OCI-LY1 (cell line): ENCODE measurements around the gene DBNDD1.

ENCODE experiments used
- H2AFZ ChIP-seq: fragments of 200-600 bp; sonication (generic), shearing (Covaris generic); 2 replicates; pipeline ENCODE4 v1.6.0; 2014; ENCODE audit warnings: antibody characterized with exemption, mild to moderate bottlenecking, low read length
- H3F3A ChIP-seq: fragments of 200-600 bp; sonication (generic), shearing (Covaris generic); 2 replicates; pipeline ENCODE4 v1.6.0; 2014; ENCODE audit warnings: mild to moderate bottlenecking, antibody characterized with exemption, low read length, moderate library complexity; ENCODE audit not compliant: insufficient read depth
- H3K27ac ChIP-seq: fragments of 200-600 bp; sonication (generic); 2 replicates; pipeline ENCODE4 v1.5.1; 2014; ENCODE audit warnings: low read length, mixed run types, mild to moderate bottlenecking, low read depth; ENCODE audit not compliant: poor library complexity, severe bottlenecking
- H3K27me3 ChIP-seq: fragments of 200-600 bp; sonication (generic); 2 replicates; pipeline ENCODE4 v1.6.0; 2014; ENCODE audit warnings: antibody characterized with exemption, mild to moderate bottlenecking, low read length, moderate library complexity; ENCODE audit not compliant: insufficient read depth
- H3K36me3 ChIP-seq: fragments of 200-600 bp; sonication (generic); 2 replicates; pipeline ENCODE4 v1.6.1; 2014; ENCODE audit warnings: mild to moderate bottlenecking, antibody characterized with exemption, low read length, moderate library complexity, mixed read lengths; ENCODE audit not compliant: insufficient read depth
- H3K4me1 ChIP-seq: fragments of 200-600 bp; sonication (generic); 2 replicates; pipeline ENCODE4 v1.5.1; 2014; ENCODE audit warnings: mild to moderate bottlenecking, low read length, moderate library complexity; ENCODE audit not compliant: insufficient read depth, severe bottlenecking
- H3K4me2 ChIP-seq: fragments of 200-600 bp; sonication (generic), shearing (Covaris generic); 2 replicates; pipeline ENCODE4 v1.6.1; 2014; ENCODE audit warnings: low read length
- H3K4me3 ChIP-seq: fragments of 200-600 bp; sonication (generic); 2 replicates; pipeline ENCODE4 v1.5.1; 2014; ENCODE audit warnings: low read length, low read depth, mild to moderate bottlenecking, mixed read lengths; ENCODE audit not compliant: poor library complexity, severe bottlenecking
- H3K79me2 ChIP-seq: fragments of 200-600 bp; shearing (Covaris generic); 2 replicates; pipeline ENCODE4 v1.6.1; 2016; ENCODE audit warnings: mixed run types, low read length, mixed read lengths; ENCODE audit not compliant: insufficient read depth
- H3K9ac ChIP-seq: fragments of 200-600 bp; sonication (generic), shearing (Covaris generic); 2 replicates; pipeline ENCODE4 v1.6.1; 2014; ENCODE audit warnings: mild to moderate bottlenecking, low read length, mixed read lengths
- H3K9me2 ChIP-seq: fragments of 200-600 bp; sonication (generic), shearing (Covaris generic); 2 replicates; pipeline ENCODE4 v1.6.1; 2014; ENCODE audit warnings: low read depth, mild to moderate bottlenecking, low read length, mixed read lengths
- H3K9me3 ChIP-seq: fragments of 200-600 bp; shearing (Covaris generic); 2 replicates; pipeline ENCODE4 v1.6.1; 2014; ENCODE audit warnings: low read length, mixed read lengths
- H4K20me1 ChIP-seq: fragments of 200-600 bp; sonication (generic), shearing (Covaris generic); 2 replicates; pipeline ENCODE4 v1.6.0; 2016; ENCODE audit warnings: mild to moderate bottlenecking, low read length; ENCODE audit not compliant: insufficient read depth
- EZH2 ChIP-seq: fragments of 200-600 bp; sonication (generic), shearing (Covaris generic); IDR thresholded peaks from 2 replicates; pipeline ENCODE4 v1.8.0; 2017; ENCODE audit warnings: borderline replicate concordance, mixed run types, mild to moderate bottlenecking, antibody characterized with exemption, low read length, moderate library complexity, mixed read lengths
- TF ChIP-seq, protein P1 (sequence below): fragments of 200-600 bp; sonication (generic), shearing (Covaris generic); IDR thresholded peaks from 2 replicates; pipeline ENCODE4 v1.5.1; 2017; ENCODE audit warnings: mild to moderate bottlenecking, antibody characterized with exemption, low read length, moderate library complexity, mixed read lengths

The DBNDD1 gene

GRCh38 chr16:90011908-90012501, 7.3 kb downstream of the DBNDD1 start:
- Histone ChIP-seq H3K4me2 (no peak overlapping the region), H3K4me3 (no peak overlapping the region), H3K9ac (no peak overlapping the region)

DNA sequence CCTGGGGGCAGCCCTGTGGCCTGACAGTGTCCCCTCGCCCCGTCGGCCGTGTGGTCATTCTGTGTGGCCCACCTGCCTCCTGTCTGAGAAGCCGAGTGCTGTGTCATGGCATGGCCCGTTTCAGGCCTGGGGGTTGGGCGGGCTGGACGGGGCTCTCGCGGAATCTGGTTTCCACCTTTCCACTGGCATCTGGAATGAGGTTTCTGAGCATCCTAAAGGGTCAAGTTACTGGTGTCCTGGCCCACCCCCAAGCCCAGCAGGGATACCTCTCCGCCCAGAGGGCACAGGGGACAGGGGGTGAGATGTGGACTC, 7.8 kb downstream of the DBNDD1 start:
- TF ChIP-seq, protein P1, sequence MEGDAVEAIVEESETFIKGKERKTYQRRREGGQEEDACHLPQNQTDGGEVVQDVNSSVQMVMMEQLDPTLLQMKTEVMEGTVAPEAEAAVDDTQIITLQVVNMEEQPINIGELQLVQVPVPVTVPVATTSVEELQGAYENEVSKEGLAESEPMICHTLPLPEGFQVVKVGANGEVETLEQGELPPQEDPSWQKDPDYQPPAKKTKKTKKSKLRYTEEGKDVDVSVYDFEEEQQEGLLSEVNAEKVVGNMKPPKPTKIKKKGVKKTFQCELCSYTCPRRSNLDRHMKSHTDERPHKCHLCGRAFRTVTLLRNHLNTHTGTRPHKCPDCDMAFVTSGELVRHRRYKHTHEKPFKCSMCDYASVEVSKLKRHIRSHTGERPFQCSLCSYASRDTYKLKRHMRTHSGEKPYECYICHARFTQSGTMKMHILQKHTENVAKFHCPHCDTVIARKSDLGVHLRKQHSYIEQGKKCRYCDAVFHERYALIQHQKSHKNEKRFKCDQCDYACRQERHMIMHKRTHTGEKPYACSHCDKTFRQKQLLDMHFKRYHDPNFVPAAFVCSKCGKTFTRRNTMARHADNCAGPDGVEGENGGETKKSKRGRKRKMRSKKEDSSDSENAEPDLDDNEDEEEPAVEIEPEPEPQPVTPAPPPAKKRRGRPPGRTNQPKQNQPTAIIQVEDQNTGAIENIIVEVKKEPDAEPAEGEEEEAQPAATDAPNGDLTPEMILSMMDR, result no peak
- no peak for TF ChIP-seq EZH2
- no peak overlapping the region for H3K9ac ChIP-seq
- no peak overlapping the region for H3K4me2 ChIP-seq
- H3K4me3 ChIP-seq, result no peak overlapping the region
- H3K9me2 ChIP-seq, result no peaks in the 10 kb centered on the region
- no peaks in the 10 kb centered on the region for H3K36me3 ChIP-seq
- H4K20me1 ChIP-seq, result no peaks in the 10 kb centered on the region
- H3K27me3 ChIP-seq, result 0 out of 2 replicates have a peak, but pooled peaks cover 12% of the 10 kb centered on the region
- no peak overlapping the region for H3K27ac ChIP-seq
- H2AFZ ChIP-seq, result no peak overlapping the region
- no peaks in the 10 kb centered on the region for H3K9me3 ChIP-seq
- H3K4me1 ChIP-seq, result no peaks in the 10 kb centered on the region
- no peaks in the 10 kb centered on the region for H3F3A ChIP-seq
- no peaks in the 10 kb centered on the region for H3K79me2 ChIP-seq

More at GRCh38 chr16:90011908-90012501, 7.3 kb downstream of the DBNDD1 start:
- no peaks in the 10 kb centered on the region for H3K9me2 ChIP-seq
- peaks cover 16% of the 10 kb centered on the region; the same call in 1 of the 2 replicates for H3K27me3 ChIP-seq
- H4K20me1 ChIP-seq, result no peaks in the 10 kb centered on the region
- no peaks in the 10 kb centered on the region for H3F3A ChIP-seq
- H3K4me1 ChIP-seq, result no peaks in the 10 kb centered on the region
- H3K9me3 ChIP-seq, result no peaks in the 10 kb centered on the region
- H3K36me3 ChIP-seq, result no peaks in the 10 kb centered on the region
- H3K79me2 ChIP-seq, result no peaks in the 10 kb centered on the region
- H2AFZ ChIP-seq, result no peak overlapping the region
- no peak for TF ChIP-seq EZH2
- TF ChIP-seq, protein P1, result no peak
- no peak overlapping the region for H3K27ac ChIP-seq

GRCh38 chr16:90010676-90011507, 8.4 kb downstream of the DBNDD1 start:
- no peaks in the 10 kb centered on the region for H3K9me3 ChIP-seq
- 0 out of 2 replicates have a peak, but pooled peaks cover 12% of the 10 kb centered on the region for H3K27me3 ChIP-seq
- no peaks in the 10 kb centered on the region for H3K4me1 ChIP-seq
- no peak overlapping the region for H3K9ac ChIP-seq
- H2AFZ ChIP-seq, result no peak overlapping the region
- H3K4me2 ChIP-seq, result no peak overlapping the region
- H4K20me1 ChIP-seq, result no peaks in the 10 kb centered on the region
- no peaks in the 10 kb centered on the region for H3K79me2 ChIP-seq
- H3K9me2 ChIP-seq, result no peaks in the 10 kb centered on the region
- H3K4me3 ChIP-seq, result no peak overlapping the region
- TF ChIP-seq EZH2, result no peak
- TF ChIP-seq, protein P1, result no peak
- H3F3A ChIP-seq, result no peaks in the 10 kb centered on the region
- no peaks in the 10 kb centered on the region for H3K36me3 ChIP-seq
- no peak overlapping the region for H3K27ac ChIP-seq
